ENCODE data around the gene RNF20.

DNA sequence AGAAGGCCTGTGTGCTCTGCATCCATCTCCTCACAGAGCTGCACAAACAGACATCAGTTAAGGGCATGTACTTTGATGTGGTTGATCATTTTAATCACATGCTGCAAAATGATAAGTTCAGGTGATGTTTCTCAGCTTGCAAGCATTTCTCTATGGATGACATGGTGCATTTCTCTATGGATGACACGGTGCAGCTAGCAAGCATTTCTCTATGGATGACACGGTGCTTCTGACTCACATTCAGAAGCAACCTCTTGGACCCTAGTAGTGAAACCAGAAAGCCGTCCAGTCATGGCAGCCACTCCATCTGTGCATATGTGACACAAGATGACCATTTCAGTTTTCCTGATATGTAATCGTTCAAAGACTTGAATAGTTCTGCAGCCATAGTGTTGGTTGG, 24.1 kb upstream of the RNF20 start:
- TF ChIP-seq GABPA (IDR thresholded peaks at IDR 0.05 in 1 of 2, conservative IDR thresholded peaks at IDR 0.05 in 1 of 2): no peak
- TF ChIP-seq JUND (IDR thresholded peaks at IDR 0.05): no peak
- TF ChIP-seq, protein P1, sequence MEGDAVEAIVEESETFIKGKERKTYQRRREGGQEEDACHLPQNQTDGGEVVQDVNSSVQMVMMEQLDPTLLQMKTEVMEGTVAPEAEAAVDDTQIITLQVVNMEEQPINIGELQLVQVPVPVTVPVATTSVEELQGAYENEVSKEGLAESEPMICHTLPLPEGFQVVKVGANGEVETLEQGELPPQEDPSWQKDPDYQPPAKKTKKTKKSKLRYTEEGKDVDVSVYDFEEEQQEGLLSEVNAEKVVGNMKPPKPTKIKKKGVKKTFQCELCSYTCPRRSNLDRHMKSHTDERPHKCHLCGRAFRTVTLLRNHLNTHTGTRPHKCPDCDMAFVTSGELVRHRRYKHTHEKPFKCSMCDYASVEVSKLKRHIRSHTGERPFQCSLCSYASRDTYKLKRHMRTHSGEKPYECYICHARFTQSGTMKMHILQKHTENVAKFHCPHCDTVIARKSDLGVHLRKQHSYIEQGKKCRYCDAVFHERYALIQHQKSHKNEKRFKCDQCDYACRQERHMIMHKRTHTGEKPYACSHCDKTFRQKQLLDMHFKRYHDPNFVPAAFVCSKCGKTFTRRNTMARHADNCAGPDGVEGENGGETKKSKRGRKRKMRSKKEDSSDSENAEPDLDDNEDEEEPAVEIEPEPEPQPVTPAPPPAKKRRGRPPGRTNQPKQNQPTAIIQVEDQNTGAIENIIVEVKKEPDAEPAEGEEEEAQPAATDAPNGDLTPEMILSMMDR (IDR thresholded peaks at IDR 0.05; ENCODE audit: low read depth, low read length, missing input control): no peak
- TF ChIP-seq, protein P2, sequence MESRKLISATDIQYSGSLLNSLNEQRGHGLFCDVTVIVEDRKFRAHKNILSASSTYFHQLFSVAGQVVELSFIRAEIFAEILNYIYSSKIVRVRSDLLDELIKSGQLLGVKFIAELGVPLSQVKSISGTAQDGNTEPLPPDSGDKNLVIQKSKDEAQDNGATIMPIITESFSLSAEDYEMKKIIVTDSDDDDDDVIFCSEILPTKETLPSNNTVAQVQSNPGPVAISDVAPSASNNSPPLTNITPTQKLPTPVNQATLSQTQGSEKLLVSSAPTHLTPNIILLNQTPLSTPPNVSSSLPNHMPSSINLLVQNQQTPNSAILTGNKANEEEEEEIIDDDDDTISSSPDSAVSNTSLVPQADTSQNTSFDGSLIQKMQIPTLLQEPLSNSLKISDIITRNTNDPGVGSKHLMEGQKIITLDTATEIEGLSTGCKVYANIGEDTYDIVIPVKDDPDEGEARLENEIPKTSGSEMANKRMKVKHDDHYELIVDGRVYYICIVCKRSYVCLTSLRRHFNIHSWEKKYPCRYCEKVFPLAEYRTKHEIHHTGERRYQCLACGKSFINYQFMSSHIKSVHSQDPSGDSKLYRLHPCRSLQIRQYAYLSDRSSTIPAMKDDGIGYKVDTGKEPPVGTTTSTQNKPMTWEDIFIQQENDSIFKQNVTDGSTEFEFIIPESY (IDR thresholded peaks at IDR 0.05): no peak
- no peak for TF ChIP-seq TAF1 (conservative IDR thresholded peaks at IDR 0.05)
- TF ChIP-seq SP1 (IDR thresholded peaks at IDR 0.05): no peak
- TF ChIP-seq, protein P3, sequence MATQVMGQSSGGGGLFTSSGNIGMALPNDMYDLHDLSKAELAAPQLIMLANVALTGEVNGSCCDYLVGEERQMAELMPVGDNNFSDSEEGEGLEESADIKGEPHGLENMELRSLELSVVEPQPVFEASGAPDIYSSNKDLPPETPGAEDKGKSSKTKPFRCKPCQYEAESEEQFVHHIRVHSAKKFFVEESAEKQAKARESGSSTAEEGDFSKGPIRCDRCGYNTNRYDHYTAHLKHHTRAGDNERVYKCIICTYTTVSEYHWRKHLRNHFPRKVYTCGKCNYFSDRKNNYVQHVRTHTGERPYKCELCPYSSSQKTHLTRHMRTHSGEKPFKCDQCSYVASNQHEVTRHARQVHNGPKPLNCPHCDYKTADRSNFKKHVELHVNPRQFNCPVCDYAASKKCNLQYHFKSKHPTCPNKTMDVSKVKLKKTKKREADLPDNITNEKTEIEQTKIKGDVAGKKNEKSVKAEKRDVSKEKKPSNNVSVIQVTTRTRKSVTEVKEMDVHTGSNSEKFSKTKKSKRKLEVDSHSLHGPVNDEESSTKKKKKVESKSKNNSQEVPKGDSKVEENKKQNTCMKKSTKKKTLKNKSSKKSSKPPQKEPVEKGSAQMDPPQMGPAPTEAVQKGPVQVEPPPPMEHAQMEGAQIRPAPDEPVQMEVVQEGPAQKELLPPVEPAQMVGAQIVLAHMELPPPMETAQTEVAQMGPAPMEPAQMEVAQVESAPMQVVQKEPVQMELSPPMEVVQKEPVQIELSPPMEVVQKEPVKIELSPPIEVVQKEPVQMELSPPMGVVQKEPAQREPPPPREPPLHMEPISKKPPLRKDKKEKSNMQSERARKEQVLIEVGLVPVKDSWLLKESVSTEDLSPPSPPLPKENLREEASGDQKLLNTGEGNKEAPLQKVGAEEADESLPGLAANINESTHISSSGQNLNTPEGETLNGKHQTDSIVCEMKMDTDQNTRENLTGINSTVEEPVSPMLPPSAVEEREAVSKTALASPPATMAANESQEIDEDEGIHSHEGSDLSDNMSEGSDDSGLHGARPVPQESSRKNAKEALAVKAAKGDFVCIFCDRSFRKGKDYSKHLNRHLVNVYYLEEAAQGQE (IDR thresholded peaks at IDR 0.05): no peak
- TF ChIP-seq RAD21 (IDR thresholded peaks at IDR 0.05): no peak
